Liver (tissue), 9 donors: ENCODE data around the gene RBM22. TPM values are rescaled to one million over a fixed set of nuclear protein-coding genes. Genes with fewer than 3 reads are reported as not detected.

Experiments
- DNase-seq: peaks from one replicate; pipeline ENCODE4 v3.0.0-alpha.2; 2017; ENCODE audit warnings: low spot score
- H3K27ac ChIP-seq, 2 donors: one replicate each; pipeline ENCODE4 v1.7.0; 2013; ENCODE audit warnings: inconsistent platforms in 2 of 2, low read length in 2 of 2, control low read depth in 1 of 2, low read depth in 1 of 2, mild to moderate bottlenecking in 1 of 2
- H3K27me3 ChIP-seq, 4 donors: one replicate each; pipeline versions ENCODE4 v1.6.1 to v1.7.0; 2013; ENCODE audit warnings: low read length in 3 of 4, inconsistent platforms in 1 of 4, mild to moderate bottlenecking in 1 of 4, moderate library complexity in 1 of 4; ENCODE audit not compliant: control insufficient read depth in 4 of 4, insufficient read depth in 4 of 4
- H3K36me3 ChIP-seq, 4 donors: one replicate each; pipeline versions ENCODE4 v1.6.1 to v1.7.0; 2013; ENCODE audit warnings: low read length in 3 of 4, mild to moderate bottlenecking in 3 of 4, low read depth in 1 of 4, moderate library complexity in 1 of 4; ENCODE audit not compliant: control insufficient read depth in 4 of 4, insufficient read depth in 3 of 4
- H3K4me1 ChIP-seq, 4 donors: one replicate each; pipeline versions ENCODE4 v1.6.1 to v1.7.0; 2013; ENCODE audit warnings: low read length in 3 of 4, mild to moderate bottlenecking in 3 of 4, moderate library complexity in 1 of 4; ENCODE audit not compliant: control insufficient read depth in 4 of 4, insufficient read depth in 4 of 4
- H3K4me3 ChIP-seq, 3 donors: one replicate each; pipeline versions ENCODE4 v1.6.1 to v1.7.0; 2013; ENCODE audit warnings: low read length in 3 of 3, control low read depth in 1 of 3, low read depth in 1 of 3, mild to moderate bottlenecking in 1 of 3
- H3K9ac ChIP-seq, 2 donors: one replicate each; pipeline ENCODE4 v1.7.0; 2013; ENCODE audit warnings: low read length in 2 of 2, mild to moderate bottlenecking in 2 of 2, moderate library complexity in 2 of 2, control low read depth in 1 of 2, low read depth in 1 of 2
- H3K9me3 ChIP-seq, 4 donors: one replicate each; pipeline versions ENCODE4 v1.6.1 to v1.7.0; 2013; ENCODE audit warnings: low read length in 3 of 4; ENCODE audit not compliant: control insufficient read depth in 4 of 4
- ATF3 ChIP-seq: IDR thresholded peaks from 2 replicates; pipeline ENCODE4 v1.6.1; 2016; ENCODE audit warnings: antibody characterized with exemption
- CTCF ChIP-seq: fragments of 150-350 bp; IDR thresholded peaks from 2 replicates; pipeline ENCODE4 v1.5.1; 2017; ENCODE audit warnings: improper control_type of control experiment, low read depth, low read length; ENCODE audit not compliant: missing input control
- EGR1 ChIP-seq, 2 donors: IDR thresholded peaks; 2 replicates each; pipeline ENCODE4 v1.6.1; 2016 to 2018; ENCODE audit warnings: antibody characterized with exemption in 2 of 2, low read depth in 2 of 2
- FOXA1 ChIP-seq: IDR thresholded peaks from 2 replicates; pipeline ENCODE4 v1.6.1; 2016; ENCODE audit warnings: antibody characterized with exemption
- FOXA2 ChIP-seq: IDR thresholded peaks from 2 replicates; pipeline ENCODE4 v1.6.1; 2016; ENCODE audit warnings: antibody characterized with exemption
- GABPA ChIP-seq, 2 donors: IDR thresholded peaks in 1 of 2; conservative IDR thresholded peaks in 1 of 2; 2 replicates each; pipeline ENCODE4 v1.6.1; 2016; ENCODE audit warnings: antibody characterized with exemption in 2 of 2, mild to moderate bottlenecking in 1 of 2, moderate library complexity in 1 of 2
- HNF4A ChIP-seq, 2 donors: conservative IDR thresholded peaks; 2 replicates each; pipeline ENCODE4 v1.6.1; 2016; ENCODE audit warnings: antibody characterized with exemption in 2 of 2, mild to moderate bottlenecking in 2 of 2
- HNF4G ChIP-seq: IDR thresholded peaks from 2 replicates; pipeline ENCODE4 v1.6.1; 2016; ENCODE audit warnings: antibody characterized with exemption
- JUND ChIP-seq, 2 donors: IDR thresholded peaks; 2 replicates each; pipeline ENCODE4 v1.6.1; 2016; ENCODE audit warnings: antibody characterized with exemption in 2 of 2
- MAX ChIP-seq: IDR thresholded peaks from 2 replicates; pipeline ENCODE4 v1.6.1; 2016; ENCODE audit warnings: antibody characterized with exemption
- NR2F2 ChIP-seq: IDR thresholded peaks from 2 replicates; pipeline ENCODE4 v1.6.1; 2016; ENCODE audit warnings: antibody characterized with exemption
- RAD21 ChIP-seq, 2 donors: IDR thresholded peaks; 2 replicates each; pipeline ENCODE4 v1.6.1; 2016; ENCODE audit warnings: antibody characterized with exemption in 2 of 2, mild to moderate bottlenecking in 2 of 2
- REST ChIP-seq: IDR thresholded peaks from 2 replicates; pipeline ENCODE4 v1.6.1; 2016; ENCODE audit warnings: antibody characterized with exemption, mild to moderate bottlenecking
- RXRA ChIP-seq, 2 donors: IDR thresholded peaks; 2 replicates each; pipeline ENCODE4 v1.6.1; 2017 to 2018; ENCODE audit warnings: antibody characterized with exemption in 2 of 2, mild to moderate bottlenecking in 1 of 2
- SP1 ChIP-seq: IDR thresholded peaks from 2 replicates; pipeline ENCODE4 v1.6.1; 2018; ENCODE audit warnings: antibody characterized with exemption, mild to moderate bottlenecking
- TAF1 ChIP-seq: conservative IDR thresholded peaks from 2 replicates; pipeline ENCODE4 v1.6.1; 2016; ENCODE audit warnings: antibody characterized with exemption, mild to moderate bottlenecking
- YY1 ChIP-seq: IDR thresholded peaks from 2 replicates; pipeline ENCODE4 v1.6.1; 2016; ENCODE audit warnings: antibody characterized with exemption, mild to moderate bottlenecking
- ZBTB33 ChIP-seq: IDR thresholded peaks from 2 replicates; pipeline ENCODE4 v1.6.1; 2016; ENCODE audit warnings: antibody characterized with exemption
- WGBS: extraction: QIAGEN DNeasy Blood & Tissue Kit; methylation state at CpG from one replicate; pipeline ENCODE4 v1.1.7; 2013; 5-methylcytosine and 5-hydroxymethylcytosine counted together
- polyA plus RNA-seq, 2 donors: library from polyadenylated mRNA; stranded (reverse) in 1 of 2; unstranded in 1 of 2; fragments of 200-250 nt in 1 of 2; fragments of >200 nt in 1 of 2; fragmentation: Nextera tagmentation in 1 of 2; extraction: Ambion mirVana in 1 of 2; gene quantifications; one replicate each; pipeline versions ENCODE4 v1.2.1 to v1.2.3, GENCODE V29; 2013 to 2015
- total RNA-seq, 2 donors: library from RNA; depleted of rRNA; stranded (reverse); fragments of >200 nt; gene quantifications; one replicate each; pipeline ENCODE4 v1.2.3, GENCODE V29; 2014
- donor health status: healthy.
- donor health status: healthy.
- donor health status: healthy.
- donor health status: healthy.
- donor health status: healthy.

The RBM22 gene
- total and polyA plus RNA-seq, 4 donors: 10.7 to 19.7 (median 12.3) TPM

- TF ChIP-seq EGR1 (IDR thresholded peaks at IDR 0.05; ENCODE audit: low read depth in 2 of 2) (no peak), HNF4G (no peak)
- Histone ChIP-seq H3K36me3 (peaks cover 12 to 34% (median 20%) of the 10 kb centered on the region in 4 donors), H3K9ac (no peak overlapping the region), H3K4me1 (peaks cover 0 to 13% (median 6%) of the 10 kb centered on the region in 4 donors), H3K27me3 (no peaks in the 10 kb centered on the region), H3K9me3 (no peaks in the 10 kb centered on the region), H3K4me3 (no peak overlapping the region), H3K27ac (no peak overlapping the region)
- WGBS: 92% methylated on average over 38 of the region's 38 CpGs
- no peak for DNase-seq
These were observed 50.5 kb downstream of the RBM22 start for GRCh38 chr5:150650021-150651006.

GRCh38 chr5:150649108-150650020 is 51.5 kb downstream of the RBM22 start:
- H3K27me3 ChIP-seq: no peaks in the 10 kb centered on the region
- no peak overlapping the region for H3K27ac ChIP-seq

More at GRCh38 chr5:150649108-150650020, 51.5 kb downstream of the RBM22 start:
- 94% methylated on average over 46 of the region's 46 CpGs for WGBS
- peaks cover 4 to 21% (median 16%) of the 10 kb centered on the region in 4 donors for H3K4me1 ChIP-seq
- H3K36me3 ChIP-seq: peaks cover 12 to 34% (median 20%) of the 10 kb centered on the region in 4 donors
- no peak for DNase-seq
- H3K4me3 ChIP-seq: no peak overlapping the region
- TF ChIP-seq YY1: no peak
- no peak for TF ChIP-seq RXRA (IDR thresholded peaks at IDR 0.05)
- TF ChIP-seq RAD21 (IDR thresholded peaks at IDR 0.05): no peak
- no peak for TF ChIP-seq HNF4G
- TF ChIP-seq REST: no peak
- no peak for TF ChIP-seq CTCF
- TF ChIP-seq ZBTB33: no peak
- no peak for TF ChIP-seq ATF3
- TF ChIP-seq JUND (IDR thresholded peaks at IDR 0.05): no peak
- no peak for TF ChIP-seq GABPA (IDR thresholded peaks at IDR 0.05 in 1 of 2, conservative IDR thresholded peaks at IDR 0.05 in 1 of 2)
- no peak for TF ChIP-seq MAX
- TF ChIP-seq FOXA2: no peak
- TF ChIP-seq FOXA1: no peak
- no peak for TF ChIP-seq HNF4A (conservative IDR thresholded peaks at IDR 0.05)
- TF ChIP-seq TAF1: no peak
- TF ChIP-seq NR2F2: no peak
- no peak for TF ChIP-seq SP1
- no peak for TF ChIP-seq EGR1 (IDR thresholded peaks at IDR 0.05; ENCODE audit: low read depth in 2 of 2)
- H3K9me3 ChIP-seq: no peaks in the 10 kb centered on the region
- H3K9ac ChIP-seq: no peak overlapping the region
